BE2C (cell line): Measurements from ENCODE around the gene C16orf96. TPM values are rescaled to one million over a fixed set of nuclear protein-coding genes. Genes with fewer than 3 reads are reported as not detected.

ENCODE experiments used
- DNase-seq: peaks from one replicate; pipeline ENCODE4 v3.0.0-alpha.2; 2020
- H3K27me3 ChIP-seq: fragments of 250-450 bp; sonication (Bioruptor Pico); 2 replicates; pipeline ENCODE4 v1.5.1; 2020; ENCODE audit warnings: mild to moderate bottlenecking
- H3K36me3 ChIP-seq: fragments of 250-450 bp; sonication (Bioruptor Pico); 2 replicates; pipeline ENCODE4 v1.5.1; 2020; ENCODE audit warnings: mild to moderate bottlenecking
- H3K4me1 ChIP-seq: fragments of 250-450 bp; sonication (Bioruptor Pico); 2 replicates; pipeline ENCODE4 v1.5.1; 2020
- H3K4me3 ChIP-seq: 2 replicates; pipeline ENCODE4 v1.5.1; 2011; ENCODE audit warnings: low read depth, low read length
- H3K9me3 ChIP-seq: fragments of 250-450 bp; sonication (Bioruptor Pico); 2 replicates; pipeline ENCODE4 v1.5.1; 2020
- polyA plus RNA-seq: library from polyadenylated mRNA; unstranded; fragments of >200 nt; gene quantifications from one replicate; pipeline ENCODE4 v1.2.1, GENCODE V29; 2012; ENCODE audit warnings: low read depth, missing spikeins; ENCODE audit not compliant: insufficient read length, insufficient read depth
- TF ChIP-seq, protein P1 (sequence below): IDR thresholded peaks from 2 replicates; pipeline ENCODE4 v1.5.1; 2012; ENCODE audit warnings: mild to moderate bottlenecking, low read depth, low read length

C16orf96 gene
- not detected for polyA plus RNA-seq

GRCh38 chr16:4556112-4556511 lies at the start of gene C16orf96:
TSS of gene C16orf96 (plus strand) at chr16:4556340. CDS start at chr16:4556490, 150 bp downstream.
- no peaks in the 10 kb centered on the region for H3K4me1 ChIP-seq
- TF ChIP-seq, protein P1, sequence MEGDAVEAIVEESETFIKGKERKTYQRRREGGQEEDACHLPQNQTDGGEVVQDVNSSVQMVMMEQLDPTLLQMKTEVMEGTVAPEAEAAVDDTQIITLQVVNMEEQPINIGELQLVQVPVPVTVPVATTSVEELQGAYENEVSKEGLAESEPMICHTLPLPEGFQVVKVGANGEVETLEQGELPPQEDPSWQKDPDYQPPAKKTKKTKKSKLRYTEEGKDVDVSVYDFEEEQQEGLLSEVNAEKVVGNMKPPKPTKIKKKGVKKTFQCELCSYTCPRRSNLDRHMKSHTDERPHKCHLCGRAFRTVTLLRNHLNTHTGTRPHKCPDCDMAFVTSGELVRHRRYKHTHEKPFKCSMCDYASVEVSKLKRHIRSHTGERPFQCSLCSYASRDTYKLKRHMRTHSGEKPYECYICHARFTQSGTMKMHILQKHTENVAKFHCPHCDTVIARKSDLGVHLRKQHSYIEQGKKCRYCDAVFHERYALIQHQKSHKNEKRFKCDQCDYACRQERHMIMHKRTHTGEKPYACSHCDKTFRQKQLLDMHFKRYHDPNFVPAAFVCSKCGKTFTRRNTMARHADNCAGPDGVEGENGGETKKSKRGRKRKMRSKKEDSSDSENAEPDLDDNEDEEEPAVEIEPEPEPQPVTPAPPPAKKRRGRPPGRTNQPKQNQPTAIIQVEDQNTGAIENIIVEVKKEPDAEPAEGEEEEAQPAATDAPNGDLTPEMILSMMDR, result no peak

DNA sequence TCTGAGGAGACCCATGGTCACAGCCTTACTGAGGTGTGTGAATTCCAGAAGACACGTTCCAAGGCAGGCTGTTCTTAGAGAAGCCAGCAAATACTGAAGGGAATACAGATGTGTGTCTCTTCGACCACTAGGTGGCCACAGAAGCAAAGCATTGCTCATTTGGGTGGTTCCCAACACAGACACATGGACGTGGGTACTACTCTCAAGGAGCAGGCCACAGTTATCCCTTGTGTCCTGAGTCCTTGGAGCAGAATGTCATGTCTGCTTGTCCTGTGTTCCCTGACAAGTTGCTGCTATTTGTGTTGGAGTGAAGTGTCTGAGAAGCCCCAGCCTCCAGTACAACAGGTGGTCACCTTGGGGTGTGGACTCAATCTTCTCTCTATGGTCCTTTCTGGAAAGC lies 49.7 kb upstream of the C16orf96 start:
- Histone ChIP-seq H3K9me3 (no peaks in the 10 kb centered on the region), H3K4me3 (no peak overlapping the region), H3K4me1 (no peaks in the 10 kb centered on the region), H3K36me3 (peaks cover 41% of the 10 kb centered on the region), H3K27me3 (no peaks in the 10 kb centered on the region)
- TF ChIP-seq, protein P1, result peak; percentile 91
- DNase-seq, result peak; percentile 63

More at GRCh38 chr16:4556112-4556511, at the start of gene C16orf96:
- Histone ChIP-seq H3K27me3 (no peaks in the 10 kb centered on the region), H3K9me3 (no peaks in the 10 kb centered on the region), H3K4me3 (no peak within 1 kb of the TSS), H3K36me3 (no peaks in the 10 kb centered on the region)
- no peak for DNase-seq

DNA sequence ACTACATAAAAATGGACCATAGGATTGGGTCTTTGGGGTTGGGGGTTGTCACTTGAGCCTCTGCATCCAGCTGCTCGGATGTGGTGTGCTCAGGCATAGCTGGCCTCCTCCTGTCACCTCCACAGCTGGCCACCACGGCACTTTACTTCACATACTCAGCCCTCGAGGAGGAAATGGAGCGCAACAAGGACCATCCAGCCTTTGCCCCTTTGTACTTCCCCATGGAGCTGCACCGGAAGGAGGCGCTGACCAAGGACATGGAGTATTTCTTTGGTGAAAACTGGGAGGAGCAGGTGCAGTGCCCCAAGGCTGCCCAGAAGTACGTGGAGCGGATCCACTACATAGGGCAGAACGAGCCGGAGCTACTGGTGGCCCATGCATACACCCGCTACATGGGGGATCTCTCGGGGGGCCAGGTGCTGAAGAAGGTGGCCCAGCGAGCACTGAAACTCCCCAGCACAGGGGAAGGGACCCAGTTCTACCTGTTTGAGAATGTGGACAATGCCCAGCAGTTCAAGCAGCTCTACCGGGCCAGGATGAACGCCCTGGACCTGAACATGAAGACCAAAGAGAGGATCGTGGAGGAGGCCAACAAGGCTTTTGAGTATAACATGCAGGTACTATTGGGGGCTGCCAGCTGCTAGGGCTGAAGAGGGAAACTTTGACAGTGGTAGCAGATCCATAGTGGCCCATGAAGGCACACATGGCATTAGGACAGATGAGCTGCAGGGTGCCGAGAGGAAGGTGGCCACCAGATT lies 48.4 kb upstream of the C16orf96 start:
- H3K36me3 ChIP-seq, result peaks cover 53% of the 10 kb centered on the region
- H3K27me3 ChIP-seq, result no peaks in the 10 kb centered on the region
- no peak overlapping the region for H3K4me3 ChIP-seq
- DNase-seq, result no peak
- H3K4me1 ChIP-seq, result no peaks in the 10 kb centered on the region
- TF ChIP-seq, protein P1, result no peak
- H3K9me3 ChIP-seq, result no peaks in the 10 kb centered on the region

GRCh38 chr16:4508806-4509205 lies 47.3 kb upstream of the C16orf96 start:
- Histone ChIP-seq H3K4me1 (no peaks in the 10 kb centered on the region), H3K4me3 (no peak overlapping the region), H3K36me3 (peaks cover 53% of the 10 kb centered on the region), H3K27me3 (no peaks in the 10 kb centered on the region), H3K9me3 (no peaks in the 10 kb centered on the region)
- TF ChIP-seq, protein P1, result no peak
- DNase-seq, result no peak

- no peak overlapping the region for H3K4me3 ChIP-seq
- no peaks in the 10 kb centered on the region for H3K4me1 ChIP-seq
- H3K9me3 ChIP-seq, result no peaks in the 10 kb centered on the region
- no peak for DNase-seq
- H3K36me3 ChIP-seq, result peaks cover 53% of the 10 kb centered on the region
- H3K27me3 ChIP-seq, result no peaks in the 10 kb centered on the region
- TF ChIP-seq, protein P1, result no peak
Observed at GRCh38 chr16:4509420-4509819, 46.7 kb upstream of the C16orf96 start.

DNA sequence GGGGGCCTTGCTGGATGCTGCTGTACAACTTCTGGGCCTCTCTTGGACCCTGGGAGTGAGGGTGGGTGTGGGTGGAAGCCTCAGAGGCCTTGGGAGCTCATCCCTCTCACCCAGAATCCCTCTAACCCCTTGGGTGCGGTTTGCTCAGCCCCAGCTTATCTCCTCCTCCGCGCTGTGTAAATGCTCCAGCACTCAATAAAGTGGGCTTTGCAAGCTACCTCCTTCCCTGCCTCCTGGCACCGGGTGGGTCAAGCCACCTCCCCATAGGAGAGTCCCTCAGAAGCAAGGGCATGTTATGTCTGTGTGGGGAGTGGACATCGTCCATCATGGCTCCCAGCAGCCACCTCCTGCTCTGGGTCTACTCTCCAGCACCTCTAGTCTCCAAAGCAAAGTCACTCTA lies 46.0 kb upstream of the C16orf96 start:
- TF ChIP-seq, protein P1, result no peak

More for the DNA sequence above, 46.0 kb upstream of the C16orf96 start:
- peaks cover 53% of the 10 kb centered on the region for H3K36me3 ChIP-seq
- no peak overlapping the region for H3K4me3 ChIP-seq
- H3K27me3 ChIP-seq, result no peaks in the 10 kb centered on the region
- H3K9me3 ChIP-seq, result no peaks in the 10 kb centered on the region
- H3K4me1 ChIP-seq, result no peaks in the 10 kb centered on the region
- no peak for DNase-seq
